ENCODE results near the gene ALDH8A1. TPM values are rescaled to one million over a fixed set of nuclear protein-coding genes. Genes with fewer than 3 reads are reported as not detected.

The ALDH8A1 gene
- total and polyA plus RNA-seq, 2 of the 8 experiments (the other 6 are each of a cell fraction or from before 2014, with no cell fraction given), result 0.08 to 0.28 TPM

DNA sequence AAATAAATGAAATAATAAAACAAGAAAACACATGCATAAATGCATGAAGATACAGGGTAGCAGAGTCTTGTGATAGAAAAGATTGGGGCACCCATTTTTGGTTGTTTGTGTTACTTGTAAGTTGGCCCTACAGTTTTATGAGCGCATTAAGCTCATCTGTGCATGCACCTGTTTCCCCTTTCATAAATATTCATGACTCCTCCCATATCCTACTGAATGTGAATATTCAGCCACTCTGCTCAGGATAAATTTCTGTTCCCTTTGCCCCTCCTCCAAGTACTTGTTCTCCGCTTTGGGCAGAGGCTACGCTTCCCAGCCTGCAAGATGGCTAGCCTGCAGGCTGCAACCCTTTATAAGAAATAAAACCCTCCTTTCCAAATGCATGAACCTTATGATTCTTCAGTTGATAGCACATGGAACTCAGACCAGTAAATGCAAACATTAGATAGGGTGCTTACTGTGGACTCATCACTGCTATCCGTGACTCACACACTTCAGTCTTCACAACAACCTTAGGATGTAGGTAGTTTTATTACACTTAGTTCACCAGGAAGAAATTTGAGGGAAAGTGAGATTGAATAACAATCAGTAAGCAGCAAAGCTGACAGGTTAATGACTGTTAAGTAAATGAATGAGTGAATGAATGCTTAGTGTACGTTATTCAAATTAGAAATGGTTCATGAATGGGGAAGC lies 15.0 kb downstream of the ALDH8A1 start (continued):
- TF ChIP-seq EP300 (IDR thresholded peaks at IDR 0.05; ENCODE audit: borderline replicate concordance in 1 of 2, low read depth in 2 of 2, low read length in 2 of 2) (no peak), ASH2L (IDR thresholded peaks at IDR 0.05; ENCODE audit: low read length) (no peak), SP2 (IDR thresholded peaks at IDR 0.05; ENCODE audit: low read length) (no peak), TEAD4 (IDR thresholded peaks at IDR 0.05; ENCODE audit: low read depth, low read length) (no peak), GABPA (IDR thresholded peaks at IDR 0.05; ENCODE audit: borderline replicate concordance, insufficient read depth, low read length) (no peak), SP4 (IDR thresholded peaks at IDR 0.05; ENCODE audit: low read length) (no peak), EGR1 (IDR thresholded peaks at IDR 0.05; ENCODE audit: borderline replicate concordance, low read depth, low read length) (no peak), GTF2F1 (IDR thresholded peaks at IDR 0.05; ENCODE audit: borderline replicate concordance, low read depth, low read length) (no peak), NANOG (IDR thresholded peaks at IDR 0.05; ENCODE audit: insufficient read depth, low read depth, low read length, poor library complexity, severe bottlenecking) (no peak), CTBP2 (IDR thresholded peaks at IDR 0.05; ENCODE audit: borderline replicate concordance, insufficient read depth, insufficient read length, low read length) (no peak)
